ENCODE measurements around the gene GFOD1.

GRCh38 chr6:13392462-13392861 lies 94.9 kb downstream of the GFOD1 start:
- TF ChIP-seq CTCF (IDR thresholded peaks at IDR 0.05) (no peak), POLR2A (IDR thresholded peaks at IDR 0.05) (no peak)

Data from heart left ventricle (tissue), 13 donors.